B cell (primary cell): ENCODE data around the gene SIK3. TPM values are rescaled to one million over a fixed set of nuclear protein-coding genes. Genes with fewer than 3 reads are reported as not detected.

Source experiments
- ATAC-seq: fragments of 200-7000 bp; cut with Tn5 transposase; one replicate; pipeline ENCODE4 v1.10.0; 2021; ENCODE audit warnings: low read depth, mild to moderate bottlenecking, moderate number of reproducible peaks, moderate library complexity
- CTCF ChIA-PET: fragments of 350-600 bp; sonication (Branson Sonifier 250); formaldehyde crosslinking; loops from one replicate; lab custom pipeline; 2021; ENCODE audit warnings: antibody characterized with exemption, inconsistent platforms; lab: Charles Lee
- POLR2A ChIA-PET: fragments of 350-600 bp; sonication (Branson Sonifier 250); formaldehyde crosslinking; loops from one replicate; lab custom pipeline; 2021; ENCODE audit warnings: antibody characterized with exemption; lab: Charles Lee
- DNase-seq: peaks from one replicate; pipeline ENCODE4 v3.0.0; 2013
- H2AFZ ChIP-seq: 2 replicates; pipeline ENCODE4 v1.6.1; 2012; ENCODE audit warnings: mild to moderate bottlenecking, low read depth, low read length; ENCODE audit not compliant: insufficient read depth, poor library complexity, severe bottlenecking
- H3K27ac ChIP-seq, 2 donors: 1 replicate in 1 of 2; 2 replicates in 1 of 2; pipeline ENCODE4 v1.5.1; 2012 to 2013; ENCODE audit warnings: low read length in 2 of 2, mild to moderate bottlenecking in 2 of 2, moderate library complexity in 1 of 2
- H3K27me3 ChIP-seq, 4 experiments: fragments of 200-600 bp in 1 of 4; sonication (generic) in 1 of 4; replicated peaks in 1 of 4; 1 replicate in 2 of 4; 2 replicates in 2 of 4; pipeline versions ENCODE4 v1.6.1 to v1.7.0; 2013 to 2016; ENCODE audit warnings: low read length in 3 of 4, mild to moderate bottlenecking in 2 of 4, mixed read lengths in 1 of 4, moderate library complexity in 1 of 4; ENCODE audit not compliant: insufficient read depth in 4 of 4, control insufficient read depth in 3 of 4; ENCODE audit errors: control extremely low read depth in 1 of 4
- H3K36me3 ChIP-seq, 2 experiments: replicated peaks in 1 of 2; 1 replicate in 1 of 2; 2 replicates in 1 of 2; pipeline versions ENCODE4 v1.6.1 to v1.7.1; 2013; ENCODE audit warnings: low read length in 1 of 2; ENCODE audit not compliant: insufficient read depth in 2 of 2, control insufficient read depth in 1 of 2; ENCODE audit errors: control extremely low read depth in 1 of 2, extremely low read depth in 1 of 2
- H3K4me1 ChIP-seq, 2 donors: fragments of 200-600 bp in 1 of 2; sonication (generic) in 1 of 2; 1 replicate in 1 of 2; 2 replicates in 1 of 2; pipeline versions ENCODE4 v1.5.1 to v1.6.1; 2013 to 2017; ENCODE audit warnings: low read length in 2 of 2; ENCODE audit not compliant: control insufficient read depth in 2 of 2, insufficient read depth in 2 of 2
- H3K4me2 ChIP-seq: replicated peaks from 2 replicates; pipeline ENCODE3; 2012; ENCODE audit warnings: mild to moderate bottlenecking, low read depth, low read length; ENCODE audit not compliant: poor library complexity, severe bottlenecking
- H3K4me3 ChIP-seq, 5 experiments: fragments of 200-600 bp in 1 of 5; sonication (generic) in 1 of 5; 1 replicate in 3 of 5; 2 replicates in 2 of 5; pipeline versions ENCODE4 v1.5.1 to v1.7.0; 2011 to 2016; ENCODE audit warnings: low read length in 4 of 5, mild to moderate bottlenecking in 4 of 5, low read depth in 2 of 5, control low read depth in 1 of 5, moderate library complexity in 1 of 5; ENCODE audit not compliant: insufficient read depth in 1 of 5; ENCODE audit errors: control extremely low read depth in 1 of 5, extremely low read depth in 1 of 5
- H3K79me2 ChIP-seq: fragments of 200-600 bp; sonication (generic); one replicate; pipeline ENCODE4 v1.6.0; 2016; ENCODE audit warnings: low read length; ENCODE audit not compliant: control insufficient read depth, insufficient read depth
- H3K9ac ChIP-seq: fragments of 200-600 bp; sonication (generic); 2 replicates; pipeline ENCODE4 v1.6.1; 2017; ENCODE audit warnings: mild to moderate bottlenecking, low read length, moderate library complexity
- H3K9me3 ChIP-seq, 3 donors: one replicate each; pipeline versions ENCODE4 v1.6.1 to v1.7.1; 2013; ENCODE audit warnings: low read length in 2 of 3; ENCODE audit not compliant: control insufficient read depth in 2 of 3, insufficient read depth in 1 of 3; ENCODE audit errors: control extremely low read depth in 1 of 3
- H4K20me1 ChIP-seq: 2 replicates; pipeline ENCODE4 v1.6.0; 2012; ENCODE audit warnings: mild to moderate bottlenecking, low read length; ENCODE audit not compliant: insufficient read depth, control insufficient read depth, poor library complexity, severe bottlenecking
- H3K27ac Mint-ChIP-seq: one replicate; pipeline ENCODE4 v1.8.0; 2021; ENCODE audit warnings: mixed read lengths
- H3K27me3 Mint-ChIP-seq: one replicate; pipeline ENCODE4 v1.8.0; 2021; ENCODE audit warnings: mixed read lengths
- H3K4me1 Mint-ChIP-seq: one replicate; pipeline ENCODE4 v1.8.0; 2021; ENCODE audit warnings: mixed read lengths
- H3K4me3 Mint-ChIP-seq: one replicate; pipeline ENCODE4 v1.8.0; 2021; ENCODE audit warnings: mixed read lengths
- H3K9me3 Mint-ChIP-seq: one replicate; pipeline ENCODE4 v1.8.0; 2022; ENCODE audit warnings: mixed read lengths; ENCODE audit not compliant: insufficient read depth
- EZH2 ChIP-seq: IDR thresholded peaks from 2 replicates; pipeline ENCODE4 v1.6.1; 2012; ENCODE audit warnings: borderline replicate concordance, low read depth, mild to moderate bottlenecking, moderate library complexity, low read length; ENCODE audit not compliant: insufficient read depth, poor library complexity, severe bottlenecking
- WGBS: methylation state at CpG from one replicate; pipeline ENCODE4 v1.1.5; 2013; ENCODE audit warnings: missing lambda C conversion rate; ENCODE audit not compliant: insufficient coverage; 5-methylcytosine and 5-hydroxymethylcytosine counted together
- intact Hi-C: fragments of 100-400 bp; cut with micrococcal nuclease; formaldehyde crosslinking; loops from one replicate; pipeline ENCODE4 v1.10.0; 2022
- polyA plus RNA-seq: library from polyadenylated mRNA; depleted of rRNA; stranded (reverse); fragments of >200 nt; gene quantifications from 2 replicates; pipeline ENCODE4 v1.2.3, GENCODE V29; 2012
- total RNA-seq, 2 donors: library from RNA; stranded (reverse); fragments of 120-200 nt in 1 of 2; gene quantifications; 1 replicate in 1 of 2; 2 replicates in 1 of 2; pipeline versions ENCODE4 v1.2.3 to v1.2.4, GENCODE V29; 2013 to 2022
- TF ChIP-seq, protein P1 (sequence below): fragments of 200-600 bp; IDR thresholded peaks from one replicate; pipeline ENCODE4 v1.8.0; 2022; ENCODE audit warnings: antibody characterized with exemption, mild to moderate bottlenecking

SIK3 gene
- total and polyA plus RNA-seq, 2 donors (not counting 1 experiment from before 2014, with no cell fraction given), result 36.5 to 180 TPM

DNA sequence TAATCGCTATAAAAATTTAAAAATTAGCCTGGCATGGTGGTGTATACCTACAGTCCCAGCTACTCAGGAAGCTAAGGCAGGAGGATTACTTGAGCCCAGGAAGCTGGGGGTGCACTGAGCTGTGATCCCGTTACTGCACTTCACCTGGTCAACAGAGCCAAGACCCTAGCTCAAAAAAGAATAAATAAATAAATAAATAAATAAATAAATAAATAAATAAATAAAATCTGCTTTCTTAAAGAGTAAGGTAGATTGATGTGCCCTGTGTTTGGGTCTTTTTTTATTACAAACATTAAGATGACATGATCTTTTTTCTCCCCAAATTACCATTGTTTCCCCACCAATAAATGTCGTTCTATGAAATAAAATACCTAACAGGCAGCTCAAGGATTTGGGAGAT, 146.5 kb downstream of the SIK3 start:
- no peak for DNase-seq
- no peak for ATAC-seq
- Histone ChIP-seq H4K20me1 (no peaks in the 10 kb centered on the region), H3K9ac (no peak overlapping the region), H3K4me3 (no peak overlapping the region), H3K4me2 (no peak overlapping the region), H2AFZ (no peak overlapping the region), H3K79me2 (peaks cover 7% of the 10 kb centered on the region), H3K27me3 (no peaks in the 10 kb centered on the region), H3K4me1 (peaks cover 21 to 23% of the 10 kb centered on the region in 2 donors), H3K9me3 (no peaks in the 10 kb centered on the region), H3K27ac (no peak overlapping the region), H3K36me3 (peaks cover 6 to 28% of the 10 kb centered on the region in 2 experiments)
- WGBS, result no CpG with 5 or more reads among the region's 3 CpGs
- ChIA-PET CTCF (interaction anchor here (1.0 to 1.6 kb wide), 2 partner anchors 26 to 73 kb away, joined by 3 to 4 read pairs; no protein-coding TSS in a partner anchor), POLR2A (interaction anchor here (0.6 kb wide), 1 partner anchor 29 kb away, joined by 6 read pairs; no protein-coding TSS in a partner anchor)
- peaks cover 27% of the 10 kb centered on the region for H3K4me1 Mint-ChIP-seq
- no peak overlapping the region for H3K4me3 Mint-ChIP-seq
- no peaks in the 10 kb centered on the region for H3K27me3 Mint-ChIP-seq
- TF ChIP-seq, protein P1, sequence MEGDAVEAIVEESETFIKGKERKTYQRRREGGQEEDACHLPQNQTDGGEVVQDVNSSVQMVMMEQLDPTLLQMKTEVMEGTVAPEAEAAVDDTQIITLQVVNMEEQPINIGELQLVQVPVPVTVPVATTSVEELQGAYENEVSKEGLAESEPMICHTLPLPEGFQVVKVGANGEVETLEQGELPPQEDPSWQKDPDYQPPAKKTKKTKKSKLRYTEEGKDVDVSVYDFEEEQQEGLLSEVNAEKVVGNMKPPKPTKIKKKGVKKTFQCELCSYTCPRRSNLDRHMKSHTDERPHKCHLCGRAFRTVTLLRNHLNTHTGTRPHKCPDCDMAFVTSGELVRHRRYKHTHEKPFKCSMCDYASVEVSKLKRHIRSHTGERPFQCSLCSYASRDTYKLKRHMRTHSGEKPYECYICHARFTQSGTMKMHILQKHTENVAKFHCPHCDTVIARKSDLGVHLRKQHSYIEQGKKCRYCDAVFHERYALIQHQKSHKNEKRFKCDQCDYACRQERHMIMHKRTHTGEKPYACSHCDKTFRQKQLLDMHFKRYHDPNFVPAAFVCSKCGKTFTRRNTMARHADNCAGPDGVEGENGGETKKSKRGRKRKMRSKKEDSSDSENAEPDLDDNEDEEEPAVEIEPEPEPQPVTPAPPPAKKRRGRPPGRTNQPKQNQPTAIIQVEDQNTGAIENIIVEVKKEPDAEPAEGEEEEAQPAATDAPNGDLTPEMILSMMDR, result no peak
- TF ChIP-seq EZH2, result no peak
- no peak overlapping the region for H3K27ac Mint-ChIP-seq
- H3K9me3 Mint-ChIP-seq, result no peaks in the 10 kb centered on the region
- intact Hi-C loops, result no loop called here

DNA sequence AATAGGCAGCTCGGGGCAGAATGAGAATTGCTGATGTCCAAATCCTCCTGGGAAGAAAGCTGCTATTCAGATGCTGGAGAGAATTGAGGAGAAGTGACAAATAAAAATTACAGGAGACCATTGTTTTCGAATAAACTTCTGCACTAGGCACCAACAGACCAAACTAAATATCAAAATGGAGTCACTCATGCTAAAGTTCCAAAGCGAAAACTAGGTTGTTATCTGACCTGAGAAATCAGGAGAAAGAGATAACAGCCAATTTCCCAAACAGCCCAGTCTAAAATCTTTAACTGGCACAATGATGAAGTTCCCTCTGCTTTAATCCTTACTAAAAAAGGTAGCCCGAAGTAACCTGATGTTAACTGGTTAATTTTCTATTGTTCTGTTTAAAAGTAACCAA, 148.0 kb downstream of the SIK3 start:
- no peaks in the 10 kb centered on the region for H3K9me3 ChIP-seq
- ChIA-PET POLR2A (no interaction called here), CTCF (interaction anchor here (1.1 to 1.6 kb wide), 2 partner anchors 19 to 70 kb away, joined by 4 to 7 read pairs; no protein-coding TSS in a partner anchor)
- H3K4me3 ChIP-seq, result no peak overlapping the region
- no peak overlapping the region for H3K4me2 ChIP-seq
- Mint-ChIP-seq H3K4me3 (no peak overlapping the region), H3K4me1 (peaks cover 21% of the 10 kb centered on the region), H3K27me3 (no peaks in the 10 kb centered on the region), H3K9me3 (no peaks in the 10 kb centered on the region), H3K27ac (no peak overlapping the region)
- H3K4me1 ChIP-seq, result peaks cover 12 to 15% of the 10 kb centered on the region in 2 donors
- H3K9ac ChIP-seq, result no peak overlapping the region
- H3K27me3 ChIP-seq, result no peaks in the 10 kb centered on the region
- intact Hi-C loops, result no loop called here
- ATAC-seq (no peak), DNase-seq (no peak)
- peaks cover 19% of the 10 kb centered on the region for H3K79me2 ChIP-seq
- TF ChIP-seq, protein P1, result no peak
- no peak for TF ChIP-seq EZH2
- peak overlapping the region in 1 of 2 donors; percentile 72 for H3K27ac ChIP-seq
- H2AFZ ChIP-seq, result no peak overlapping the region
- no CpG with 5 or more reads among the region's 4 CpGs for WGBS
- peaks cover 8 to 18% of the 10 kb centered on the region in 2 experiments for H3K36me3 ChIP-seq
- H4K20me1 ChIP-seq, result no peaks in the 10 kb centered on the region
